ENCODE data around the gene GPR132. TPM values are rescaled to one million over a fixed set of nuclear protein-coding genes. Genes with fewer than 3 reads are reported as not detected.

Gene GPR132
- total and polyA plus RNA-seq, 2 of the 13 experiments (the other 11 are each of a cell fraction or from before 2014, with no cell fraction given) = not detected

GRCh38 chr14:105012171-105012985 lies 52.9 kb downstream of the GPR132 start:
- H3K36me3 ChIP-seq (replicated peaks in 1 of 2; ENCODE audit: control insufficient read depth in 1 of 2, insufficient read depth in 2 of 2, low read length in 2 of 2) = peaks cover 15 to 33% of the 10 kb centered on the region in 2 experiments; a peak in 4 of 5 replicates
- TF ChIP-seq ZNF543 (CRISPR knock-in tag; IDR thresholded peaks at IDR 0.05) (no peak), ZNF10 (CRISPR knock-in tag; IDR thresholded peaks at IDR 0.05; ENCODE audit: borderline replicate concordance, low read depth) (no peak), ATF6 (CRISPR knock-in tag; conservative IDR thresholded peaks at IDR 0.05) (no peak), CREB1 (IDR thresholded peaks at IDR 0.05) (no peak), CREB1 (CRISPR knock-in tag; IDR thresholded peaks at IDR 0.05) (no peak), HHEX (CRISPR knock-in tag; IDR thresholded peaks at IDR 0.05) (no peak), NFE2L1 (CRISPR knock-in tag; IDR thresholded peaks at IDR 0.05; ENCODE audit: borderline replicate concordance) (no peak), KDM5A (IDR thresholded peaks at IDR 0.05; ENCODE audit: borderline replicate concordance, low read length) (no peak), HIC2 (CRISPR knock-in tag; IDR thresholded peaks at IDR 0.05; ENCODE audit: low read depth) (no peak), HOXA5 (CRISPR knock-in tag; IDR thresholded peaks at IDR 0.05) (no peak), HOXA3 (CRISPR knock-in tag; IDR thresholded peaks at IDR 0.05) (no peak), CENPT (CRISPR knock-in tag; IDR thresholded peaks at IDR 0.05; ENCODE audit: low read depth) (no peak), RELA (CRISPR knock-in tag; IDR thresholded peaks at IDR 0.05) (no peak), THAP9 (CRISPR knock-in tag; IDR thresholded peaks at IDR 0.05; ENCODE audit: borderline replicate concordance) (no peak), ZNF256 (CRISPR knock-in tag; conservative IDR thresholded peaks at IDR 0.05) (no peak), CBFB (CRISPR knock-in tag; IDR thresholded peaks at IDR 0.05) (no peak), RBM22 (optimal IDR thresholded peaks at IDR 0.05; ENCODE audit: low read length) (no peak), MYC (CRISPR knock-in tag; IDR thresholded peaks at IDR 0.05; ENCODE audit: borderline replicate concordance) (no peak)

More at GRCh38 chr14:105012171-105012985, 52.9 kb downstream of the GPR132 start:
- Histone ChIP-seq H3K27me3 (ENCODE audit: control insufficient read depth in 1 of 2, insufficient read depth in 2 of 2, low read length in 2 of 2) (no peaks in the 10 kb centered on the region), H3K4me1 (ENCODE audit: insufficient read depth, low read length) (peaks cover 37% of the 10 kb centered on the region), H3K9me3 (ENCODE audit: low read length) (no peaks in the 10 kb centered on the region), H3K9ac (ENCODE audit: insufficient read depth, low read depth, low read length) (no peak overlapping the region), H3K27ac (ENCODE audit: extremely low read length, insufficient read depth, low read length) (no peak overlapping the region), H2AFZ (ENCODE audit: low read length) (no peak overlapping the region), H3K4me2 (ENCODE audit: low read depth, low read length) (no peak overlapping the region), H3K79me2 (ENCODE audit: insufficient read depth, low read length) (peaks cover 59% of the 10 kb centered on the region), H4K20me1 (ENCODE audit: insufficient read depth, low read length) (peaks cover 28% of the 10 kb centered on the region), H3K4me3 (replicated peaks in 1 of 3; ENCODE audit: insufficient read depth in 1 of 3, low read depth in 2 of 3, low read length in 3 of 3) (no peak overlapping the region)
- ATAC-seq = peak; percentile 22; the same call in 2 of the 3 replicates
- ChIA-PET POLR2A (no interaction called here), CTCF (ENCODE audit: low intra/inter-chr PET ratio, low total read pairs) (interaction anchor here (2.4 kb wide), 1 partner anchor 33 kb away, joined by 16 read pairs; no protein-coding TSS in a partner anchor)
- WGBS (ENCODE audit: low lambda C conversion rate) = 95% methylated on average over 18 of the region's 23 CpGs
- intact Hi-C loops (cut with micrococcal nuclease; ENCODE audit: unreplicated experiment) (no loop called here), in situ Hi-C loops (cut with HindIII; ENCODE audit: extremely low pct_ligation_motif_present, low pct_unique_long_range_greater_than_20kb) (no loop called here)
- FAIRE-seq = no peak
- DNase-seq (ENCODE audit: low spot score) = no peak
- BruUV-seq (replicated peaks) = no TSS peak

All from HepG2 (cell line).